ENCODE results near the gene CANX. TPM values are rescaled to one million over a fixed set of nuclear protein-coding genes. Genes with fewer than 3 reads are reported as not detected.
A peak's percentile ranks its signal among the peaks of the same experiment; 100 is the strongest.
"Not testable (repeated sequence)": the region's sequence is repeated elsewhere in the genome, so short reads cannot be mapped to it uniquely, and the experiment has no call there.

Gene CANX, protein sequence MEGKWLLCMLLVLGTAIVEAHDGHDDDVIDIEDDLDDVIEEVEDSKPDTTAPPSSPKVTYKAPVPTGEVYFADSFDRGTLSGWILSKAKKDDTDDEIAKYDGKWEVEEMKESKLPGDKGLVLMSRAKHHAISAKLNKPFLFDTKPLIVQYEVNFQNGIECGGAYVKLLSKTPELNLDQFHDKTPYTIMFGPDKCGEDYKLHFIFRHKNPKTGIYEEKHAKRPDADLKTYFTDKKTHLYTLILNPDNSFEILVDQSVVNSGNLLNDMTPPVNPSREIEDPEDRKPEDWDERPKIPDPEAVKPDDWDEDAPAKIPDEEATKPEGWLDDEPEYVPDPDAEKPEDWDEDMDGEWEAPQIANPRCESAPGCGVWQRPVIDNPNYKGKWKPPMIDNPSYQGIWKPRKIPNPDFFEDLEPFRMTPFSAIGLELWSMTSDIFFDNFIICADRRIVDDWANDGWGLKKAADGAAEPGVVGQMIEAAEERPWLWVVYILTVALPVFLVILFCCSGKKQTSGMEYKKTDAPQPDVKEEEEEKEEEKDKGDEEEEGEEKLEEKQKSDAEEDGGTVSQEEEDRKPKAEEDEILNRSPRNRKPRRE
- 191 and 224 TPM in 2 replicates for total RNA-seq (2014; rRNA removed; shearing (Covaris generic); ENCODE audit: low replicate concordance)

DNA sequence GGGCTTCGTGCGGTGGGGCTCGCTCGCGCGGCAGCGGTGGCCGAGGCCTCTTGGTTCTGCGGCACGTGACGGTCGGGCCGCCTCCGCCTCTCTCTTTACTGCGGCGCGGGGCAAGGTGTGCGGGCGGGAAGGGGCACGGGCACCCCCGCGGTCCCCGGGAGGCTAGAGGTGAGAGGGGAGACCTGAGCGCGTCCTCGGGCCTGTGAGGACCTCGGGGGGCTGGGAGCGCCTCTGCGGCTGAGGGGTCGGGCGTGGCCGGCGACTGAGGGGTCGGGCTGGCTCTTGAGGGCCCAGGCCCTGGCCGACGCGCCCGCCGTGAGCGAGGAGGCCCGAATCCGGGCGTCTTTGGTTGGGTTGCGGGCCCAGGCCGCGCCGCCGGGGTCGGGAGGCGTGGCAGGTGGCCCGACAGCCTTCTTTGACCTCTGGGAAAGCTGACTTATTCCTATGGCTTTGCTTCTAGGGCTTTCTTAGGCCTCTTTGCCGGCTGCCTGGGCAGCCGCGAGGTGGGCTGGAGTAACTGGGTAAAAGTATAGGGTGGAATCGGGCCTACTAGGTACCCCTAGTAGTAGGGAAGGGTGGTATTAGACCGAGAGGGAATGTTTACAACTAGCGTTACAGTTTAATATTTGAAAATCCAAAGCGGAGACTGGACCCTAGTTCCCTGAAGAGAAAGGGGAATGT is at the start of gene CANX:
Gene CANX, plus strand, starts transcription at position 33 of the 681 bp plus-strand sequence. CDS start 6,715 bp downstream, outside the sequence.
- Histone ChIP-seq H3K36me3 (ENCODE audit: insufficient read depth, low read length) (peaks cover 27% of the 10 kb centered on the region), H3K9me3 (ENCODE audit: low read length) (no peaks in the 10 kb centered on the region), H2AFZ (ENCODE audit: low read length) (peak within 1 kb of the TSS; percentile 25), H3K79me2 (ENCODE audit: low read length) (peaks cover 53% of the 10 kb centered on the region), H3K27me3 (ENCODE audit: low read length) (no peaks in the 10 kb centered on the region), H3K4me2 (ENCODE audit: low read depth, low read length, poor library complexity, severe bottlenecking) (peak within 1 kb of the TSS; percentile 83), H3K9ac (ENCODE audit: low read length) (peak within 1 kb of the TSS; percentile 99), H3K4me1 (ENCODE audit: low read length) (peaks cover 20% of the 10 kb centered on the region), H3K27ac (ENCODE audit: low read length) (peak within 1 kb of the TSS; percentile 76), H3K4me3 (ENCODE audit: low read length) (peak within 1 kb of the TSS; percentile 84), H4K20me1 (ENCODE audit: insufficient read depth, low read depth, low read length) (peaks cover 18% of the 10 kb centered on the region; the same call in 1 of the 2 replicates), H3K9me2 (replicated peaks; ENCODE audit: insufficient read depth, low read length) (no peaks in the 10 kb centered on the region)
- no peak for DNase-seq

DNA sequence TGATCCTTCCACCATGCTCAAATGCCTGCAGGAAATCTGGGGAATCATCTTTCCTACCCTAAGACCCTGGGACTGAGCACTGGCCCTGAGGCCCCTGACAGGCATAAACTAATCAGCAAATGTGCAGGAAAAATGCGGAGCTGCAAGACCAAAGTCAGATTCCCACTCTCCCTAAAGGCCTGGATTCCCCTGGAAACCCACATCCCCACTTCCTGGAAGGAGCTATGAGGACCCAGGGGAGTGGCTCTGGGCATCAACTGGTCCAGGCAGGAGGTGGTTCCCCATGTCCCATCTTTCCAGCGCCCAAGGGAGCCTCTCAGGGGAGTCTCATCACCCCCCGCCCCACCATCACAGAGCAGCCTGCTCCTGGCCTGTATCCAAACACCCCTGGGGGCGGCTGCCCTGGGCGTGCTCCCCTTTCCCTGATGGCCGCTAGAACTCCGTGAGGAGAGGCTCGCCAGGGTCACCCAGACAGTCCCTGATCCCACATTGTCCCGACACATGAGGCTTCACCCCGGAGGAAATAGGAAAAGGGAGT is 49.5 kb upstream of the CANX start:
- H3K4me1 ChIP-seq (ENCODE audit: low read length); H4K20me1 ChIP-seq (ENCODE audit: insufficient read depth, low read depth, low read length); H3K27ac ChIP-seq (ENCODE audit: low read length); DNase-seq; H3K4me2 ChIP-seq (ENCODE audit: low read depth, low read length, poor library complexity, severe bottlenecking); H3K36me3 ChIP-seq (ENCODE audit: insufficient read depth, low read length); H3K9ac ChIP-seq (ENCODE audit: low read length); H3K4me3 ChIP-seq (ENCODE audit: low read length); H3K27me3 ChIP-seq (ENCODE audit: low read length); H3K9me2 ChIP-seq (replicated peaks; ENCODE audit: insufficient read depth, low read length); H3K79me2 ChIP-seq (ENCODE audit: low read length); H3K9me3 ChIP-seq (ENCODE audit: low read length); H2AFZ ChIP-seq (ENCODE audit: low read length): not testable (repeated sequence)

DNA sequence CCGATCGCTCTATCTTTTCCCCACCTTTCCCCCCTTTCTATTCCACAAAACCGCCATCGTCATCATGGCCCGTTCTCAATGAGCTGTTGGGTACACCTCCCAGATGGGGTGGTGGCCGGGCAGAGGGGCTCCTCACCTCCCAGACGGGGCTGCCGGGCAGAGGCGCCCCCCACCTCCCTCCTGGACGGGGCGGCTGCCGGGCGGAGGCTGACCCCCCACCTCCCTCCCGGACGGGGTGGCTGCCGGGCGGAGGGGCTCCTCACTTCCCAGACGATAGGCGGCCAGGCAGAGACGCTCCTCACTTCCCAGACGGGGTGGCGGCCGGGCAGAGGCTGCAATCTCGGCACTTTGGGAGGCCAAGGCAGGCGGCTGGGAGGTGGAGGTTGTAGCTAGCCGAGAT is 48.5 kb upstream of the CANX start:
- H4K20me1 ChIP-seq (ENCODE audit: insufficient read depth, low read depth, low read length); H3K4me3 ChIP-seq (ENCODE audit: low read length); H3K9me3 ChIP-seq (ENCODE audit: low read length); H3K9me2 ChIP-seq (replicated peaks; ENCODE audit: insufficient read depth, low read length); H3K4me1 ChIP-seq (ENCODE audit: low read length); H3K27me3 ChIP-seq (ENCODE audit: low read length); H3K36me3 ChIP-seq (ENCODE audit: insufficient read depth, low read length); DNase-seq; H3K9ac ChIP-seq (ENCODE audit: low read length); H3K4me2 ChIP-seq (ENCODE audit: low read depth, low read length, poor library complexity, severe bottlenecking); H2AFZ ChIP-seq (ENCODE audit: low read length); H3K79me2 ChIP-seq (ENCODE audit: low read length); H3K27ac ChIP-seq (ENCODE audit: low read length): not testable (repeated sequence)

DNA sequence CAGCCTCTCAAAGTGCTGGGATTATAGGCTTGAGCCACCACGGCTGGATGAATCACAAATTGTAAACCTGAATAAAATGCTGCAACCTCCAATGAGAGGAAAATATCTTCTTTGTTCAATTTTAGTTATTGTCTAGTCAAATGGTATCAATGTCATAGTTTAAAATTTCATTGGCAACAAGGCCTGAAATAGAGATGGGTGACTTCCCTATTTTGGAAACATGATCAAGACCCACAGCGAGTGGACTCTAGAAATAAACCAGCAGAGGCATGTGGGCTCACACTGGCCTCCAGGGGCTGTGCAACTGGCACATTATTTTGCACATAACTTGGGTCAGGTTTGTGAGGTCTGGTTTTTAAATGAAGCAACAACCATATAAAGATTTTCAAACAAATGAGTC is 45.6 kb upstream of the CANX start:
- H3K9me3 ChIP-seq (ENCODE audit: low read length); H3K9me2 ChIP-seq (replicated peaks; ENCODE audit: insufficient read depth, low read length); H3K27me3 ChIP-seq (ENCODE audit: low read length); H3K27ac ChIP-seq (ENCODE audit: low read length); H3K4me2 ChIP-seq (ENCODE audit: low read depth, low read length, poor library complexity, severe bottlenecking); H2AFZ ChIP-seq (ENCODE audit: low read length); H3K4me1 ChIP-seq (ENCODE audit: low read length); H4K20me1 ChIP-seq (ENCODE audit: insufficient read depth, low read depth, low read length); H3K79me2 ChIP-seq (ENCODE audit: low read length); H3K36me3 ChIP-seq (ENCODE audit: insufficient read depth, low read length); H3K9ac ChIP-seq (ENCODE audit: low read length); H3K4me3 ChIP-seq (ENCODE audit: low read length): not testable (repeated sequence)
- DNase-seq = peak; percentile 61

DNA sequence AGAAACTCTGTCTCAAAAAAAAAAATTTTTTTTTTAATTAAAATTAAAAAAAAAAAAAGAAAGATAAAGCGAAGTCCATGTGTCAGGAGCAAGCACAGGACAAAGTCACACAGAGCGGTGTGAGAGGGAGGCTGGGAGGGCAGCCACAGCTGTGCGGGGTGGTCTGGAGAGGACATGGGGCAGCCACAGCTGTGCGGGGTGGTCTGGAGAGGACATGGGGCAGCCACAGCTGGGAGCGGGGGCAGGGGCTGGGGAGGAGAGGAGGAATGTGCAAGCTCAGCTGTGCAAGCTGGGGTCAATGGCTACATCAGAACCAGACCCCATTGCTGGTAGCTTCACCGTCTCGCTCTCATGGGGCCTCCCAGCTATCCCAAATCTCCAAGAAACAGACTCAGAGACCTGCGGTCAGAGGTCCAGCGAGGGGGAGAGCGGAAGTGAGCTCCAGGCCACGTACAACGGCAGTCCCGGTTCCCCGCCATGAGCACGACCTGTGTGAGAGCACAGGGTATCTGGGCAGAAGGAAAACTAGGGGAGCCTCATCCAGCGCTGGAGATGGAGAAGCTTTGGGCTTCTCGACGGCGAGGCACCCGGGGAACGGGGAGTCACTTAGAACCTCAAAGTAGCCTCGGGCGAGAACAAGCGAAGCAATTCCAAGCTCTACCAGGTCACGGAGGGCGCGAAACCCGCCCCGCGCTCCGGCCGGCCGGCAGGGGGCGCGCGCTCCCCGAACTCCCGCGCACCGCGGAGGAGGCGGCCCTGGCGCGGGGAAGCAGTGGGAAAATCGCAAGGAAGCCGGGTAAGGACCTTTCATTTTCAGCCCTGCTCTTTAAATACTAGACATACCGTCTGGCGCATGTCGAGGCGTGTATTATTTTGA is 41.2 kb upstream of the CANX start:
- not testable (repeated sequence) for H3K4me3 ChIP-seq (ENCODE audit: low read length); H2AFZ ChIP-seq (ENCODE audit: low read length); H3K4me2 ChIP-seq (ENCODE audit: low read depth, low read length, poor library complexity, severe bottlenecking); H3K27me3 ChIP-seq (ENCODE audit: low read length); H3K9ac ChIP-seq (ENCODE audit: low read length); H3K36me3 ChIP-seq (ENCODE audit: insufficient read depth, low read length); H4K20me1 ChIP-seq (ENCODE audit: insufficient read depth, low read depth, low read length); H3K27ac ChIP-seq (ENCODE audit: low read length); H3K9me3 ChIP-seq (ENCODE audit: low read length); H3K9me2 ChIP-seq (replicated peaks; ENCODE audit: insufficient read depth, low read length); DNase-seq; H3K79me2 ChIP-seq (ENCODE audit: low read length); H3K4me1 ChIP-seq (ENCODE audit: low read length)

DNA sequence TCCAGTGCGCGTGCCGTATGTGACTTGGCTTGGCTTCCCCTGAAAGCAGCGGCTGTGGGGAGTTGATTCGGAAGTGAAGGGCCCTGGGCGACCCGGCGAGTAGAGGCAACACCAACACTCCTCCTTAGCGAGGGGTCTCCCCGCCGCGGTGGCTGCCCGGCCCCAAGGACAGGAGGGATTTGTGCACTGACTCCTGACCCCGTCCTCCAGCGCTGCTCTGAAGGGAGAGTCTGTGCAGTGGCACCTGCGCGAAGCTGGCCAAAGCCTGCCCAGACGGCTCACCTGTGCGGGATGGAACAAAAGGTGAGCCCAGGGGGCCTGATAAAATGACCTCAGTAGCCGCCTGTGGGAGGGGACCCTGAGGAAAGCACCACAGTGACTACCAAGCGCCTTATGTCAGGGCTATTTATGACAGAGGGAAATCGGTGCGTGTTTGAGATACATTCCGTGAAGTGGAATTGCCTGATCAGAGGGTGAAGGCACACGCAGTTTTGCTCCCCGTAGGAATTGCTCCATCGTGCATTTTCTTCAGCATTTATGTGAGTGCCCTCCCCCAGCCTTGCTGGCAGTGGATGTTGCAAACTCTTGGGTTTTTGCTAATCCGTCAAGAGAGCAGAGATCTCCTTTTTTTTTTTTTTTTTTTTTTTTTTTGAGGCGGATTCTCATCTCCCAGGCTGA is 40.4 kb upstream of the CANX start:
- Histone ChIP-seq H3K4me2 (ENCODE audit: low read depth, low read length, poor library complexity, severe bottlenecking) (peak overlapping the region; percentile 35), H3K9ac (ENCODE audit: low read length) (0 out of 2 replicates have a peak overlapping the region, but pooled peaks have one; percentile 17)
- H3K79me2 ChIP-seq (ENCODE audit: low read length); H3K36me3 ChIP-seq (ENCODE audit: insufficient read depth, low read length); H3K27ac ChIP-seq (ENCODE audit: low read length); H4K20me1 ChIP-seq (ENCODE audit: insufficient read depth, low read depth, low read length); H3K9me3 ChIP-seq (ENCODE audit: low read length); H3K4me1 ChIP-seq (ENCODE audit: low read length); H3K9me2 ChIP-seq (replicated peaks; ENCODE audit: insufficient read depth, low read length); H3K4me3 ChIP-seq (ENCODE audit: low read length); H2AFZ ChIP-seq (ENCODE audit: low read length); DNase-seq; H3K27me3 ChIP-seq (ENCODE audit: low read length): not testable (repeated sequence)

DNA sequence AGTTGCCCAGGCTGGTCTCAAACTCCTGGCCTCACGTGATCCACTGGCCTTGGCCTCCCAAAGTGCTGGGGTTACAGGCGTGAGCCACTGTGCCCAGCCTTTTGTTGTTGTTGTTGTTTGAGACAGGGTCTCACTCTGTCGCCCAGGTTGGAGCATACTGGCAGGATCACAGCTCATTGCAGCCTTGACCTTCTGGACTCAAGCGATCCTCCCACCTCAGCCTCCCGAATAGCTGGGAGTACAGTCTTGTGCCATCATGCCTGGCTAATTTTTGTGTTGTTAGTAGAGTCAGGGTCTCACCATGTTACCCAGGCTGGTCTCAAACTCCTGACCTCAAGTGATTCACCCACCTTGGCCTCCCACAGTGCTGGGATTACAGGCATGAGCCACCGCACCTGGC is 37.1 kb upstream of the CANX start:
- H4K20me1 ChIP-seq (ENCODE audit: insufficient read depth, low read depth, low read length); H3K27ac ChIP-seq (ENCODE audit: low read length); H3K9ac ChIP-seq (ENCODE audit: low read length): not testable (repeated sequence)

More for the DNA sequence above, 37.1 kb upstream of the CANX start:
- not testable (repeated sequence) for H2AFZ ChIP-seq (ENCODE audit: low read length); H3K27me3 ChIP-seq (ENCODE audit: low read length); DNase-seq; H3K79me2 ChIP-seq (ENCODE audit: low read length); H3K4me3 ChIP-seq (ENCODE audit: low read length); H3K9me2 ChIP-seq (replicated peaks; ENCODE audit: insufficient read depth, low read length); H3K4me1 ChIP-seq (ENCODE audit: low read length); H3K4me2 ChIP-seq (ENCODE audit: low read depth, low read length, poor library complexity, severe bottlenecking); H3K36me3 ChIP-seq (ENCODE audit: insufficient read depth, low read length); H3K9me3 ChIP-seq (ENCODE audit: low read length)
